Lower lobe of right lung (tissue), 2 donors: ENCODE data around the gene CORIN. TPM values are rescaled to one million over a fixed set of nuclear protein-coding genes. Genes with fewer than 3 reads are reported as not detected.
"Not testable (repeated sequence)": the region's sequence is repeated elsewhere in the genome, so short reads cannot be mapped to it uniquely, and the experiment has no call there.

Experiments used
- ATAC-seq, 2 donors: fragments of 200-7000 bp; cut with Tn5 transposase; one replicate each; pipeline ENCODE4 v1.9.1; 2020 to 2022; ENCODE audit warnings: mild to moderate bottlenecking in 2 of 2, moderate library complexity in 2 of 2
- DNase-seq: peaks from one replicate; pipeline ENCODE4 v3.0.0-alpha.2; 2020
- H3K27ac ChIP-seq: fragments of 200-600 bp; one replicate; pipeline ENCODE4 v1.8.0; 2022
- H3K27me3 ChIP-seq: fragments of 200-600 bp; one replicate; pipeline ENCODE4 v1.8.0; 2022; ENCODE audit warnings: low read depth
- H3K36me3 ChIP-seq: fragments of 200-600 bp; one replicate; pipeline ENCODE4 v1.8.0; 2022; ENCODE audit warnings: mild to moderate bottlenecking
- H3K4me1 ChIP-seq: fragments of 200-600 bp; one replicate; pipeline ENCODE4 v1.8.0; 2022
- H3K4me3 ChIP-seq: fragments of 200-600 bp; one replicate; pipeline ENCODE4 v1.8.0; 2022; ENCODE audit warnings: mild to moderate bottlenecking
- H3K9me3 ChIP-seq: fragments of 200-600 bp; one replicate; pipeline ENCODE4 v1.8.0; 2022
- intact Hi-C: fragments of 100-400 bp; cut with DNase I; formaldehyde crosslinking; loops from one replicate; pipeline ENCODE4 v1.11.0; 2022
- total RNA-seq: library from RNA; stranded (reverse); fragmentation: NEBNext Ultra II Directional; extraction: Animal tissue kit (Norgen Biotek cat#: 25700); gene quantifications from one replicate; pipeline ENCODE4 v1.2.1, GENCODE V29; 2021
- TF ChIP-seq, protein P1 (sequence below): fragments of 200-600 bp; IDR thresholded peaks from one replicate; pipeline ENCODE4 v1.8.0; 2022; ENCODE audit warnings: antibody characterized with exemption, mild to moderate bottlenecking
- donor health status: DM: no; HTN: yes; CAD: no; lungs with severe emphysema.

CORIN gene
- total RNA-seq, 1 donor from 2014 or later: 3.9 TPM

DNA sequence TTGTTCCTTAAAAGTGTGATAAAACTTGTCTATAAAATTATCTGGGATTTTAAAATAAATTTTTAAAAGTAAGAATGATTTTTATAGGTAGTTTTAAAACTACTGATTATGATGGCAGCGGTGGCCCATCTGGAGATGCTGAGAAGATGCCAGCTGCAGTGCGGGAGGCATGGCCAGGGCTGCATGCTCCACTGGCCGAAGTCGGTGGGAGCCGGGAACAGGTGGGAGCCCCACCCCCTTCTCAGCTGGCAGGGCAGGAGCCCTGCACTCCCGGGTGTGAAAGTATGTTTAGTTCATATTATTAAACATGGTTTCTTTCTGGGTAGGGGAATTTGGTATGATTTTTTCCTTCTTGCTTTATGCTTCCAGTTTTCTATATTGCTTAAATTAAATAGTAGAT, 63.8 kb downstream of the CORIN start:
- Histone ChIP-seq H3K27ac (no peak overlapping the region), H3K36me3 (no peaks in the 10 kb centered on the region), H3K9me3 (no peaks in the 10 kb centered on the region), H3K4me1 (no peaks in the 10 kb centered on the region), H3K27me3 (no peaks in the 10 kb centered on the region), H3K4me3 (no peak overlapping the region)
- DNase-seq (no peak), ATAC-seq (no peak)
- TF ChIP-seq, protein P1, sequence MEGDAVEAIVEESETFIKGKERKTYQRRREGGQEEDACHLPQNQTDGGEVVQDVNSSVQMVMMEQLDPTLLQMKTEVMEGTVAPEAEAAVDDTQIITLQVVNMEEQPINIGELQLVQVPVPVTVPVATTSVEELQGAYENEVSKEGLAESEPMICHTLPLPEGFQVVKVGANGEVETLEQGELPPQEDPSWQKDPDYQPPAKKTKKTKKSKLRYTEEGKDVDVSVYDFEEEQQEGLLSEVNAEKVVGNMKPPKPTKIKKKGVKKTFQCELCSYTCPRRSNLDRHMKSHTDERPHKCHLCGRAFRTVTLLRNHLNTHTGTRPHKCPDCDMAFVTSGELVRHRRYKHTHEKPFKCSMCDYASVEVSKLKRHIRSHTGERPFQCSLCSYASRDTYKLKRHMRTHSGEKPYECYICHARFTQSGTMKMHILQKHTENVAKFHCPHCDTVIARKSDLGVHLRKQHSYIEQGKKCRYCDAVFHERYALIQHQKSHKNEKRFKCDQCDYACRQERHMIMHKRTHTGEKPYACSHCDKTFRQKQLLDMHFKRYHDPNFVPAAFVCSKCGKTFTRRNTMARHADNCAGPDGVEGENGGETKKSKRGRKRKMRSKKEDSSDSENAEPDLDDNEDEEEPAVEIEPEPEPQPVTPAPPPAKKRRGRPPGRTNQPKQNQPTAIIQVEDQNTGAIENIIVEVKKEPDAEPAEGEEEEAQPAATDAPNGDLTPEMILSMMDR: no peak
- intact Hi-C loops: no loop called here

DNA sequence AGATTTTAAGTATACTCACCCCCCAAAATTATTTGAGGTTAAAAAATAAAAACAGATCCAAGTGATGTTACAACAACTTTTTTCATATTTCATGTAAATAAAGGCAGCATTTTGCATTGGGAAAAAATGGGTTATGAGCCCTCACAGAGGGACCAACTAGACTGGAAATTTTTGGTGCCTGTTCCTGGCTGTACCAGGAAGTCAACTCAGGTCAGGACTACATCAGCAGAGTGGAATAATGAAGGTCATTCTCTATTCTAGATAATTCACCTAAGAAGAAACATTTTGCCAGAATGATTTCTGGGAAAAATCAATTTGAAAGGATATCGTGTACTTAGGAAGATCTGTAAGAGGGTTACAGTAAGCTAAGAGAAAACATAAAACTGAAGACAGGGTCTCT, 66.8 kb downstream of the CORIN start:
- TF ChIP-seq, protein P1: no peak
- H3K36me3 ChIP-seq: no peaks in the 10 kb centered on the region
- DNase-seq: no peak

DNA sequence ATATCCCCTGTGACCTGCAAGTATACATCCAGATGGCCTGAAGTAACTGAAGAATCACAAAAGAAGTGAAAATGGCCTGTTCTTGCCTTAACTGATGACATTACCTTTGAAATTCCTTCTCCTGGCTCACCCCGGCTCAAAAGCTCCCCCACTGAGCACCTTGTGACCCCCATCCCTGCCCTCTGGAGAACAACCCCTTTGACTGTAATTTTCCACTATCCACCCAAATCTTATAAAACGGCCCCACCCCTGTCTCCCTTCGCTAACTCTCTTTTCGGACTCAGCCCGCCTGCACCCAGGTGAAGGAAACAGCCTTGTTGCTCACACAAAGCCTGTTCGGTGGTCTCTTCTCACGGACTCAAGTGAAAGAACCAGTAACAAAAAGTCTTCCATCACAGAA, 69.9 kb downstream of the CORIN start:
- H3K27me3 ChIP-seq, H3K4me3 ChIP-seq, H3K9me3 ChIP-seq, H3K36me3 ChIP-seq, H3K27ac ChIP-seq, ATAC-seq, H3K4me1 ChIP-seq, DNase-seq, intact Hi-C loops: not testable (repeated sequence)

More for the DNA sequence above, 66.8 kb downstream of the CORIN start:
- Histone ChIP-seq H3K4me3 (no peak overlapping the region), H3K27ac (no peak overlapping the region), H3K4me1 (no peaks in the 10 kb centered on the region), H3K9me3 (no peaks in the 10 kb centered on the region), H3K27me3 (no peaks in the 10 kb centered on the region)
- ATAC-seq: no peak
- intact Hi-C loops: no loop called here

DNA sequence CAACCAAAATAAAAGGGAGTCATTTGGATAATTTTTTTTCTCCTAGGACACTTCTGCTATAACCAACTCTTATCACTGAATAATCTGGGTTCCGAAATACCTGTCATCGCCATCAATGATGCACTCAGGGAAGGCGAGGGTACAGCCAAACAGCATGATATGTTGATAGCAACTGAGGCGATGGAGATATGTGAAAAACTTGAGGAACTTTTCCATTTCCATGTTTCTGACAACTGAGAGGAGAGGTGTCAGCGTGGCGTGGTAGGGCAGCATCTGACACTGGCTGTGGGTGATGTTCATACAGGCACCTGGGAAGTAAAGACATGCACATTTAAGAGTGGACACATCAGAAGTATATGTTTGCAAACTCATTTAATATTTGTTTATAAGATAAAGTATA, 74.6 kb downstream of the CORIN start:
- Histone ChIP-seq H3K27me3 (no peaks in the 10 kb centered on the region), H3K9me3 (no peaks in the 10 kb centered on the region), H3K27ac (no peak overlapping the region), H3K4me1 (no peaks in the 10 kb centered on the region), H3K4me3 (no peak overlapping the region), H3K36me3 (no peaks in the 10 kb centered on the region)
- TF ChIP-seq, protein P1: no peak
- intact Hi-C loops: no loop called here
- ATAC-seq: no peak
- no peak for DNase-seq

DNA sequence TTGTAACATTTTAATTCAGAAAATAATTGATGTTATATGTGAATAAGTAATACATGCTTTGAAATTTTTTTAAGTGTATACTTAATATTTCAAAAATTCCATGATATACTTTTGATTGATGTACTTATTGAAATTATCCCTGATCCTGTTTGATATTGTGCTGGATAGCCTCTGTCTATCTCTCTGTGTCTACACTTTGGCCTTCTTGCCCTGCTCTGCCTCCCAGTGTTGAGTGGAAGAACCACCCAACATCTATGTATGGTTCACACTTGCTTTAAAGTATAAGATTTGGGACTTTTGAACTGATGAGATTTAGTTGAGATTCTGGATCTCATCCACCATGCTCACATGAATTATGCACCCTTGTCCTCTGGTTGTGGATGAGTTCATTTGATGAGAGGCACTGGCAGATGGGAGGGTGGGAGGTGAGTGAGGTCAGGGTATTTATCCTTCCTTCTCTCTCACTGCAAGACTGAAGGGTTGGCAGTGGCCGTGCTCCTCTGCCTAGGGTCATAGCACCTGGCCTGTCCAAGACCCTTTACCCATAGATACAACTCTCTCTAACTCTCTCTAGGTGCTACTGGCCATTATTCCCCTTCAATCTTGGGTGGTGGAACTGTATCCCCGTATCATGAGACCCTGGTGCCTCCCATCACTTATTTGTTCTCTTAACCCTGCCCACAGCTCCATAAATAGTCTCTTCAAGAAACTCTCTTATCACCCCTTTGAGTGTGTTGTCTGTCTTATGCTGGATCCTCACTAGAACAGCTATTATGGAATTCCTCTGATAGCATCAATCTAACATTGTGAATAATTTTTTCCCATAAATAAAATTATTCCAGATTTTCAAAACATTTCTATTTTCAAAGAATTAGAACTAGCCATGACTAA, 75.2 kb downstream of the CORIN start:
- H3K4me1 ChIP-seq: no peaks in the 10 kb centered on the region
- intact Hi-C loops: no loop called here

GRCh38 chr4:47753316-47753715, 84.6 kb downstream of the CORIN start:
- H3K4me1 ChIP-seq, H3K9me3 ChIP-seq, DNase-seq, H3K27ac ChIP-seq, H3K27me3 ChIP-seq, ATAC-seq, intact Hi-C loops, H3K36me3 ChIP-seq, H3K4me3 ChIP-seq: not testable (repeated sequence)

More for the DNA sequence above, 75.2 kb downstream of the CORIN start:
- H3K27me3 ChIP-seq: no peaks in the 10 kb centered on the region
- no peak overlapping the region for H3K27ac ChIP-seq
- no peak overlapping the region for H3K4me3 ChIP-seq
- TF ChIP-seq, protein P1: no peak
- DNase-seq (no peak), ATAC-seq (no peak)
- no peaks in the 10 kb centered on the region for H3K9me3 ChIP-seq
- no peaks in the 10 kb centered on the region for H3K36me3 ChIP-seq
